ENCODE results near the gene TAF4.

DNA sequence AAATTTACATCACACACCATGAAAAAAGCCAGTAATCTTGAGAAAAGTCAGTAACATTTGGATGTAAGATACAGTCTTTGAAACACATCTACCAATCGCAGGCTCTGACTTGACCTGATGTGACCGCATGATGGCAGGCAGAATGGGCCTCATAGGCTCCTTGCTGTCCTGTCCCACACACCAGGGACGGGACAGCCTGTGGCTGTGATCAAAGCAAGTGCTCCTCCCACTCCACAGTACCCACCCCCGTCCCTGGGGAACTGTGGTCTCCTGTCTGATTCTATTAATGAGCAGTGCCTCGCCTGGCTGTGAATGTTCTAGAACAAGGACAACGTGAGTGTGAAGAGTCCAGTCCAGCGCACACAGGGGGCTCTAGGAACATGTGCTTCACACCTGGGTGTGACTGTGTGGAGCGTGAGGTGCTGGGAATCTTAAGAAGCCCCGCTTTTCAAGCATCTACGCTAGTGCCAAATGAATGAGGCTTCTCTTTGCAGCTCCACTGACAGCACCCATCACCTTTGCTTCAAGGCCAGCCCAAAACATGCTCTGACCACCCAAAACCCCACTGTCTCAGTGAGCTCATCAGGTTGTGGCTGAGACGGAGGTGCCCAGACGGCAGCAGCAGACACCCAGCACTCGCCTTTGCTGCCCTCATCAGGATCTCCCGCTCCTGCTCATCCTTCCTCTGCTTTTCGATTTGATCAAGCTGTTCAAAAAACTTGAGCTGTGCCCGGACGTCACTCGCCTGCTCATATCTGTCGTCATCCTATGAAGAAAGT is 67.1 kb downstream of the TAF4 start:
- TF ChIP-seq, protein P1, sequence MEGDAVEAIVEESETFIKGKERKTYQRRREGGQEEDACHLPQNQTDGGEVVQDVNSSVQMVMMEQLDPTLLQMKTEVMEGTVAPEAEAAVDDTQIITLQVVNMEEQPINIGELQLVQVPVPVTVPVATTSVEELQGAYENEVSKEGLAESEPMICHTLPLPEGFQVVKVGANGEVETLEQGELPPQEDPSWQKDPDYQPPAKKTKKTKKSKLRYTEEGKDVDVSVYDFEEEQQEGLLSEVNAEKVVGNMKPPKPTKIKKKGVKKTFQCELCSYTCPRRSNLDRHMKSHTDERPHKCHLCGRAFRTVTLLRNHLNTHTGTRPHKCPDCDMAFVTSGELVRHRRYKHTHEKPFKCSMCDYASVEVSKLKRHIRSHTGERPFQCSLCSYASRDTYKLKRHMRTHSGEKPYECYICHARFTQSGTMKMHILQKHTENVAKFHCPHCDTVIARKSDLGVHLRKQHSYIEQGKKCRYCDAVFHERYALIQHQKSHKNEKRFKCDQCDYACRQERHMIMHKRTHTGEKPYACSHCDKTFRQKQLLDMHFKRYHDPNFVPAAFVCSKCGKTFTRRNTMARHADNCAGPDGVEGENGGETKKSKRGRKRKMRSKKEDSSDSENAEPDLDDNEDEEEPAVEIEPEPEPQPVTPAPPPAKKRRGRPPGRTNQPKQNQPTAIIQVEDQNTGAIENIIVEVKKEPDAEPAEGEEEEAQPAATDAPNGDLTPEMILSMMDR (IDR thresholded peaks at IDR 0.05; ENCODE audit: insufficient read depth, low read length, poor library complexity, severe bottlenecking) = no peak
- no peak for TF ChIP-seq EZH2phosphoT487 (conservative IDR thresholded peaks at IDR 0.05; ENCODE audit: low read length)
